Stimulated activated CD4-positive, alpha-beta T cell treated with anti-CD3 and anti-CD28 coated beads, TNF-alpha, amount 100 ng/mL, for 4 hours (primary cell): ENCODE results near the gene PPFIBP2.

Experiments
- DNase-seq, 3 experiments: peaks; one replicate each; pipeline ENCODE4 v3.0.0-alpha.2; 2020; ENCODE audit warnings: low read depth in 3 of 3

Gene PPFIBP2

GRCh38 chr11:7577291-7578190 is 63.7 kb downstream of the PPFIBP2 start:
- no peak for DNase-seq

- DNase-seq, result no peak
These were observed 64.6 kb downstream of the PPFIBP2 start for GRCh38 chr11:7578276-7578955.

- DNase-seq, result no peak
These were observed 65.6 kb downstream of the PPFIBP2 start for GRCh38 chr11:7579361-7579791.

- DNase-seq, result no peak
These were observed 67.3 kb downstream of the PPFIBP2 start for GRCh38 chr11:7581021-7581590.

GRCh38 chr11:7582338-7582985 is 68.7 kb downstream of the PPFIBP2 start:
- no peak for DNase-seq

GRCh38 chr11:7583248-7583647 is 69.4 kb downstream of the PPFIBP2 start:
- no peak for DNase-seq

- DNase-seq, result no peak
These were observed 71.1 kb downstream of the PPFIBP2 start for GRCh38 chr11:7584910-7585309.

GRCh38 chr11:7585816-7586215 is 72.0 kb downstream of the PPFIBP2 start:
- no peak for DNase-seq

- no peak for DNase-seq
These were observed 72.6 kb downstream of the PPFIBP2 start for GRCh38 chr11:7586376-7586775.

- no peak for DNase-seq
These were observed 73.9 kb downstream of the PPFIBP2 start for GRCh38 chr11:7587712-7588111.

- DNase-seq, result no peak
These were observed 76.1 kb downstream of the PPFIBP2 start for GRCh38 chr11:7589861-7590260.

- no peak for DNase-seq
These were observed 76.7 kb downstream of the PPFIBP2 start for GRCh38 chr11:7590529-7590928.

- DNase-seq, result no peak
These were observed 77.5 kb downstream of the PPFIBP2 start for GRCh38 chr11:7591107-7591894.

GRCh38 chr11:7591987-7592386 is 78.2 kb downstream of the PPFIBP2 start:
- no peak for DNase-seq

- no peak for DNase-seq
These were observed 78.9 kb downstream of the PPFIBP2 start for GRCh38 chr11:7592711-7593110.

GRCh38 chr11:7593481-7593880 is 79.7 kb downstream of the PPFIBP2 start:
- no peak for DNase-seq

GRCh38 chr11:7595016-7595866 is 81.4 kb downstream of the PPFIBP2 start:
- no peak for DNase-seq

GRCh38 chr11:7595951-7596350 is 82.2 kb downstream of the PPFIBP2 start:
- no peak for DNase-seq

- no peak for DNase-seq
These were observed 83.2 kb downstream of the PPFIBP2 start for GRCh38 chr11:7596975-7597391.

- DNase-seq, result no peak
These were observed 83.8 kb downstream of the PPFIBP2 start for GRCh38 chr11:7597620-7598019.
